Measurements from ENCODE around the gene ZC2HC1B.

ZC2HC1B gene

GRCh38 chr6:143971482-143972205 lies 107.4 kb downstream of the ZC2HC1B start:
- no peak for DNase-seq (ENCODE audit: low read depth in 1 of 2, low spot score in 1 of 2)
- Histone ChIP-seq H3K27ac (replicated peaks) (no peak overlapping the region), H3K4me3 (replicated peaks; ENCODE audit: insufficient read depth, low read length) (no peak overlapping the region), H3K27me3 (ENCODE audit: insufficient read depth, poor library complexity, severe bottlenecking) (no peaks in the 10 kb centered on the region)
- TF ChIP-seq GABPA (IDR thresholded peaks at IDR 0.05; ENCODE audit: low read depth) (no peak), REST (IDR thresholded peaks at IDR 0.05; ENCODE audit: insufficient replicate concordance, low read depth) (no peak), CTCF (IDR thresholded peaks at IDR 0.05; ENCODE audit: insufficient read depth, low read length) (no peak), SPI1 (IDR thresholded peaks at IDR 0.05; ENCODE audit: borderline replicate concordance, low read depth) (no peak), POLR2AphosphoS5 (IDR thresholded peaks at IDR 0.05; ENCODE audit: low read depth) (no peak)

- H3K27ac ChIP-seq (replicated peaks) = no peak overlapping the region
- TF ChIP-seq CTCF (IDR thresholded peaks at IDR 0.05; ENCODE audit: insufficient read depth, low read length) (no peak), GABPA (IDR thresholded peaks at IDR 0.05; ENCODE audit: low read depth) (no peak), POLR2AphosphoS5 (IDR thresholded peaks at IDR 0.05; ENCODE audit: low read depth) (no peak), REST (IDR thresholded peaks at IDR 0.05; ENCODE audit: insufficient replicate concordance, low read depth) (no peak), SPI1 (IDR thresholded peaks at IDR 0.05; ENCODE audit: borderline replicate concordance, low read depth) (no peak)
- no peak for DNase-seq (ENCODE audit: low read depth in 1 of 2, low spot score in 1 of 2)
- no peaks in the 10 kb centered on the region for H3K27me3 ChIP-seq (ENCODE audit: insufficient read depth, poor library complexity, severe bottlenecking)
- H3K4me3 ChIP-seq (replicated peaks; ENCODE audit: insufficient read depth, low read length) = no peak overlapping the region
These were observed 109.1 kb downstream of the ZC2HC1B start for GRCh38 chr6:143973097-143973966.

GRCh38 chr6:143974089-143974488 lies 109.8 kb downstream of the ZC2HC1B start:
- Histone ChIP-seq H3K27me3 (ENCODE audit: insufficient read depth, poor library complexity, severe bottlenecking) (no peaks in the 10 kb centered on the region), H3K4me3 (replicated peaks; ENCODE audit: insufficient read depth, low read length) (no peak overlapping the region), H3K27ac (replicated peaks) (no peak overlapping the region)
- TF ChIP-seq SPI1 (IDR thresholded peaks at IDR 0.05; ENCODE audit: borderline replicate concordance, low read depth) (no peak), GABPA (IDR thresholded peaks at IDR 0.05; ENCODE audit: low read depth) (no peak), CTCF (IDR thresholded peaks at IDR 0.05; ENCODE audit: insufficient read depth, low read length) (no peak), POLR2AphosphoS5 (IDR thresholded peaks at IDR 0.05; ENCODE audit: low read depth) (no peak), REST (IDR thresholded peaks at IDR 0.05; ENCODE audit: insufficient replicate concordance, low read depth) (no peak)
- no peak for DNase-seq (ENCODE audit: low read depth in 1 of 2, low spot score in 1 of 2)
